ENCODE data around the gene B3GAT1. TPM values are rescaled to one million over a fixed set of nuclear protein-coding genes. Genes with fewer than 3 reads are reported as not detected.

The B3GAT1 gene
- polyA plus RNA-seq, 3 donors: not detected

DNA sequence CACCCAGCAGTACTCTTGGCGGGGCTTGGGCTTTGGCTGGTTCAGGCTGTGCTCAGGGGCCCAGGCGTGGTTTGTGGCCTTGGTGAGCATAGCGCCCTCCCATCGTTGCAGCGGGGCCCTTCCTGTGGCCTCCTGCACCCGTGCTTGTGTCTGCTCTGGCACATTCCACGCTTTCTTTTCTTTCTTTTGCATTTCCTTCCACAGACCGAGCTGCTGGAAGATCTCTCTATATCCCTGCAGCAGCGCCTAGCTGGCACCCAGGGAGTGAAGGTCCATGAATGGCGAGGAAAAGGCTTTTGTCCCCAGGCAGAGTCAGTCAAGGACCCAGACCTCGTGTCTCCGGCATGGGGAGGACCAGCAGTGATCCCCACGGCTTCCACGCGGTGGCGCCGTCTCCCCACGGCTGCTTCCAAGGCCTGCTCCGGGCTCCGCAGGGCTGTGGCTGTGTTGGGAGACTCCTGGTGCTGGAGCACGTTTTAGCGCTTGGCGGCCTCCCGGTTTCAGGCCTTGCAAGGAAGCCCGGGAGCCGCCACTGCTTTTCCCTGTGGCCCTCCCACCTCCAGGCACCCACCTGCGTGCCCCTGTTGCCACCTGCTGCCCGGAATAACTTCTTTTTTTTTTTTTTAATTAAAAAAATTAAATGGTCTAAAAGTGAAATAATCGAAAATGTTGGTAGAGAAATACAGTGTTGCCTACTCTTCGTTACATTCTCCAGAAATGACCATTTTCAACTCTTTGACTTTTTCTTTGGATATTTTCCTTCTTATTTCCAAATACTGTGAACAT is 51.8 kb downstream of the B3GAT1 start:
- no peaks in the 10 kb centered on the region for H3K36me3 ChIP-seq (replicated peaks in 1 of 2; ENCODE audit: control insufficient read depth in 1 of 2, insufficient read depth in 2 of 2, low read length in 2 of 2)
- no peaks in the 10 kb centered on the region for H3K79me2 ChIP-seq (ENCODE audit: insufficient read depth, low read length)
- no peaks in the 10 kb centered on the region for H3K4me1 ChIP-seq (ENCODE audit: control insufficient read depth in 1 of 2, insufficient read depth in 2 of 2, low read length in 2 of 2)
- TF ChIP-seq, protein P1, sequence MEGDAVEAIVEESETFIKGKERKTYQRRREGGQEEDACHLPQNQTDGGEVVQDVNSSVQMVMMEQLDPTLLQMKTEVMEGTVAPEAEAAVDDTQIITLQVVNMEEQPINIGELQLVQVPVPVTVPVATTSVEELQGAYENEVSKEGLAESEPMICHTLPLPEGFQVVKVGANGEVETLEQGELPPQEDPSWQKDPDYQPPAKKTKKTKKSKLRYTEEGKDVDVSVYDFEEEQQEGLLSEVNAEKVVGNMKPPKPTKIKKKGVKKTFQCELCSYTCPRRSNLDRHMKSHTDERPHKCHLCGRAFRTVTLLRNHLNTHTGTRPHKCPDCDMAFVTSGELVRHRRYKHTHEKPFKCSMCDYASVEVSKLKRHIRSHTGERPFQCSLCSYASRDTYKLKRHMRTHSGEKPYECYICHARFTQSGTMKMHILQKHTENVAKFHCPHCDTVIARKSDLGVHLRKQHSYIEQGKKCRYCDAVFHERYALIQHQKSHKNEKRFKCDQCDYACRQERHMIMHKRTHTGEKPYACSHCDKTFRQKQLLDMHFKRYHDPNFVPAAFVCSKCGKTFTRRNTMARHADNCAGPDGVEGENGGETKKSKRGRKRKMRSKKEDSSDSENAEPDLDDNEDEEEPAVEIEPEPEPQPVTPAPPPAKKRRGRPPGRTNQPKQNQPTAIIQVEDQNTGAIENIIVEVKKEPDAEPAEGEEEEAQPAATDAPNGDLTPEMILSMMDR (IDR thresholded peaks at IDR 0.05): peak; percentile 62
- H3K27me3 Mint-ChIP-seq (ENCODE audit: low read depth in 3 of 3): peaks cover 12 to 18% (median 14%) of the 10 kb centered on the region in 3 donors
- DNase-seq: peak in 2 of 3 donors; percentile 2 to 26
- no peaks in the 10 kb centered on the region for H3K36me3 Mint-ChIP-seq
- no peak overlapping the region for H3K4me2 ChIP-seq (replicated peaks; ENCODE audit: extremely low read depth, low read length, poor library complexity, severe bottlenecking)
- peaks cover 0 to 2% (median 0%) of the 10 kb centered on the region in 7 donors for H3K9me3 Mint-ChIP-seq
- H3K9me3 ChIP-seq (replicated peaks in 1 of 2; ENCODE audit: control insufficient read depth in 1 of 2, insufficient read depth in 1 of 2, low read length in 2 of 2): no peaks in the 10 kb centered on the region
- H3K4me3 ChIP-seq (replicated peaks in 1 of 3; ENCODE audit: low read depth in 2 of 3, low read length in 3 of 3): no peak overlapping the region
- H2AFZ ChIP-seq (ENCODE audit: insufficient read depth, low read depth, low read length, poor library complexity, severe bottlenecking): peak overlapping the region; percentile 42
- H4K20me1 ChIP-seq (ENCODE audit: insufficient read depth, low read length): no peaks in the 10 kb centered on the region
- H3K9ac ChIP-seq (ENCODE audit: insufficient read depth, low read length, poor library complexity, severe bottlenecking): no peak overlapping the region
- WGBS (ENCODE audit: insufficient coverage): 6% methylated on average over 19 of the region's 30 CpGs
- H3K4me3 Mint-ChIP-seq: peak overlapping the region in 1 of 2 donors; percentile 11
- intact Hi-C loops (cut with micrococcal nuclease): no loop called here
- H3K4me1 Mint-ChIP-seq: no peaks in the 10 kb centered on the region
- no peaks in the 10 kb centered on the region for H3K27me3 ChIP-seq (ENCODE audit: control insufficient read depth in 2 of 2, insufficient read depth in 2 of 2, low read length in 2 of 2)
- H3K27ac ChIP-seq (ENCODE audit: low read depth in 1 of 2, low read length in 2 of 2): no peak overlapping the region
- peak overlapping the region in 1 of 7 donors; percentile 59 for H3K27ac Mint-ChIP-seq

DNA sequence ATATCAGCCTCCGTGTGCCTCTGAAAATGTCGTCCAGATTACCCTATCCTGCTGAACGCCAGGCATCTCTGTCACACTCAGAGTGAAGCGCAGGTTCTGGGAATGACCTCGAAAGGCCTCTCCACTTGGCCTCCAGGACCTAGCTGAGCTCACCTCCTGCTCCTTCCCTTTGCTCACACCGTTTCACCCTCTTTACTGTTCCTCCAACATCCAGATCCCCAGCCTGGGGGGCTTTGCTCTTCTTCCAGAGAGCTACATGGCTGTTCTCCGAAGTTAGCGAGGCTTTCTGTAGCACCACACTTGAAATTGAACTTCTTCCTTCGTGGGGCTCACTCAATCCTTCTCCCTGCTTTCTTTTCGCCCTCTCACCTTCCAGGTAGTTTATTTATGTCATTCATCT is 52.4 kb downstream of the B3GAT1 start:
- no peak overlapping the region for H3K27ac ChIP-seq (ENCODE audit: low read depth in 1 of 2, low read length in 2 of 2)
- Mint-ChIP-seq H3K4me1 (no peaks in the 10 kb centered on the region), H3K4me3 (no peak overlapping the region), H3K36me3 (no peaks in the 10 kb centered on the region), H3K27me3 (ENCODE audit: low read depth in 3 of 3) (peaks cover 12 to 19% (median 17%) of the 10 kb centered on the region in 3 donors), H3K9me3 (peaks cover 0 to 2% (median 0%) of the 10 kb centered on the region in 7 donors), H3K27ac (peak overlapping the region in 1 of 7 donors; percentile 13)
- H3K27me3 ChIP-seq (ENCODE audit: control insufficient read depth in 2 of 2, insufficient read depth in 2 of 2, low read length in 2 of 2): no peaks in the 10 kb centered on the region
- peak overlapping the region; percentile 42 for H2AFZ ChIP-seq (ENCODE audit: insufficient read depth, low read depth, low read length, poor library complexity, severe bottlenecking)
- no peak overlapping the region for H3K4me3 ChIP-seq (replicated peaks in 1 of 3; ENCODE audit: low read depth in 2 of 3, low read length in 3 of 3)
- no peaks in the 10 kb centered on the region for H3K9me3 ChIP-seq (replicated peaks in 1 of 2; ENCODE audit: control insufficient read depth in 1 of 2, insufficient read depth in 1 of 2, low read length in 2 of 2)
- intact Hi-C loops (cut with micrococcal nuclease): no loop called here
- WGBS (ENCODE audit: insufficient coverage): 93% methylated on average over 10 of the region's 10 CpGs
- no peaks in the 10 kb centered on the region for H4K20me1 ChIP-seq (ENCODE audit: insufficient read depth, low read length)
- no peaks in the 10 kb centered on the region for H3K79me2 ChIP-seq (ENCODE audit: insufficient read depth, low read length)
- no peak overlapping the region for H3K4me2 ChIP-seq (replicated peaks; ENCODE audit: extremely low read depth, low read length, poor library complexity, severe bottlenecking)
- H3K9ac ChIP-seq (ENCODE audit: insufficient read depth, low read length, poor library complexity, severe bottlenecking): no peak overlapping the region
- TF ChIP-seq, protein P1 (IDR thresholded peaks at IDR 0.05): no peak
- DNase-seq: no peak
- no peaks in the 10 kb centered on the region for H3K4me1 ChIP-seq (ENCODE audit: control insufficient read depth in 1 of 2, insufficient read depth in 2 of 2, low read length in 2 of 2)
- H3K36me3 ChIP-seq (replicated peaks in 1 of 2; ENCODE audit: control insufficient read depth in 1 of 2, insufficient read depth in 2 of 2, low read length in 2 of 2): no peaks in the 10 kb centered on the region

Data from CD14-positive monocyte (primary cell).